ENCODE measurements around the gene LHFPL3. TPM values are rescaled to one million over a fixed set of nuclear protein-coding genes. Genes with fewer than 3 reads are reported as not detected.

LHFPL3 gene
- polyA plus RNA-seq, 1 donor from 2014 or later = 5.6 TPM

GRCh38 chr7:104528142-104528541, 199.7 kb downstream of the LHFPL3 start:
- no peaks in the 10 kb centered on the region for H3F3A ChIP-seq (ENCODE audit: insufficient read depth, low read length, poor library complexity, severe bottlenecking)
- TF ChIP-seq REST (IDR thresholded peaks at IDR 0.05; ENCODE audit: borderline replicate concordance) (no peak), EP300 (conservative IDR thresholded peaks at IDR 0.05; ENCODE audit: poor library complexity, severe bottlenecking) (no peak), POLR2AphosphoS5 (IDR thresholded peaks at IDR 0.05) (no peak), CTCF (IDR thresholded peaks at IDR 0.05; ENCODE audit: poor library complexity, severe bottlenecking) (no peak), MXI1 (conservative IDR thresholded peaks at IDR 0.05; ENCODE audit: poor library complexity, severe bottlenecking) (no peak), SMC3 (conservative IDR thresholded peaks at IDR 0.05; ENCODE audit: poor library complexity) (no peak), TAF1 (IDR thresholded peaks at IDR 0.05; ENCODE audit: low read depth) (no peak), EZH2 (IDR thresholded peaks at IDR 0.05; ENCODE audit: borderline replicate concordance, insufficient read depth, low read length, poor library complexity, severe bottlenecking) (no peak), RAD21 (conservative IDR thresholded peaks at IDR 0.05) (no peak)

GRCh38 chr7:104529567-104529966, 201.2 kb downstream of the LHFPL3 start:
- Histone ChIP-seq H3K27ac (ENCODE audit: low read length) (no peak overlapping the region), H3K79me2 (replicated peaks; ENCODE audit: insufficient read depth, low read length) (no peaks in the 10 kb centered on the region), H3K4me3 (ENCODE audit: low read length) (no peak overlapping the region), H3K27me3 (ENCODE audit: insufficient read depth, low read depth, low read length) (no peaks in the 10 kb centered on the region), H3K9ac (ENCODE audit: low read length) (no peak overlapping the region), H3K9me3 (ENCODE audit: low read length) (no peaks in the 10 kb centered on the region), H4K20me1 (ENCODE audit: insufficient read depth) (no peaks in the 10 kb centered on the region), H3K4me2 (ENCODE audit: low read length) (no peak overlapping the region), H3K9me2 (ENCODE audit: insufficient read depth, low read length) (no peaks in the 10 kb centered on the region), H3K36me3 (ENCODE audit: insufficient read depth, low read length) (no peaks in the 10 kb centered on the region), H3F3A (ENCODE audit: insufficient read depth, low read length, poor library complexity, severe bottlenecking) (no peaks in the 10 kb centered on the region), H2AFZ (ENCODE audit: low read depth, low read length) (no peak overlapping the region)
- TF ChIP-seq EP300 (conservative IDR thresholded peaks at IDR 0.05; ENCODE audit: poor library complexity, severe bottlenecking) = no peak
- TF ChIP-seq MXI1 (conservative IDR thresholded peaks at IDR 0.05; ENCODE audit: poor library complexity, severe bottlenecking) = no peak
- TF ChIP-seq CTCF (IDR thresholded peaks at IDR 0.05; ENCODE audit: poor library complexity, severe bottlenecking) = no peak
- TF ChIP-seq TAF1 (IDR thresholded peaks at IDR 0.05; ENCODE audit: low read depth) = no peak
- TF ChIP-seq RAD21 (conservative IDR thresholded peaks at IDR 0.05) = no peak
- TF ChIP-seq POLR2AphosphoS5 (IDR thresholded peaks at IDR 0.05) = no peak
- TF ChIP-seq EZH2 (IDR thresholded peaks at IDR 0.05; ENCODE audit: borderline replicate concordance, insufficient read depth, low read length, poor library complexity, severe bottlenecking) = no peak
- no peak for TF ChIP-seq REST (IDR thresholded peaks at IDR 0.05; ENCODE audit: borderline replicate concordance)
- TF ChIP-seq SMC3 (conservative IDR thresholded peaks at IDR 0.05; ENCODE audit: poor library complexity) = no peak

More at GRCh38 chr7:104528142-104528541, 199.7 kb downstream of the LHFPL3 start:
- Histone ChIP-seq H3K9ac (ENCODE audit: low read length) (no peak overlapping the region), H3K4me2 (ENCODE audit: low read length) (no peak overlapping the region), H3K79me2 (replicated peaks; ENCODE audit: insufficient read depth, low read length) (no peaks in the 10 kb centered on the region), H2AFZ (ENCODE audit: low read depth, low read length) (no peak overlapping the region), H3K36me3 (ENCODE audit: insufficient read depth, low read length) (no peaks in the 10 kb centered on the region), H3K9me2 (ENCODE audit: insufficient read depth, low read length) (no peaks in the 10 kb centered on the region), H4K20me1 (ENCODE audit: insufficient read depth) (no peaks in the 10 kb centered on the region), H3K27ac (ENCODE audit: low read length) (no peak overlapping the region), H3K9me3 (ENCODE audit: low read length) (no peaks in the 10 kb centered on the region), H3K4me3 (ENCODE audit: low read length) (no peak overlapping the region), H3K27me3 (ENCODE audit: insufficient read depth, low read depth, low read length) (no peaks in the 10 kb centered on the region)
